COLO829 (cell line): Measurements from ENCODE around the gene NDUFS4.
"Not testable (repeated sequence)": the region's sequence is repeated elsewhere in the genome, so short reads cannot be mapped to it uniquely, and the experiment has no call there.

Source experiments
- DNase-seq: peaks from one replicate; pipeline ENCODE4 v3.0.0; 2012; ENCODE audit warnings: low spot score

NDUFS4 gene

GRCh38 chr5:53560506-53561191, at the start of gene NDUFS4:
Gene NDUFS4 (plus strand): TSS chr5:53560639. CDS start chr5:53560663, 24 bp downstream.
- peak; percentile 64 for DNase-seq

- DNase-seq: no peak
Observed at GRCh38 chr5:53512539-53512938, 47.9 kb upstream of the NDUFS4 start.

- DNase-seq: no peak
Observed at GRCh38 chr5:53515988-53516387, 44.5 kb upstream of the NDUFS4 start.

GRCh38 chr5:53520813-53521212, 39.6 kb upstream of the NDUFS4 start:
- no peak for DNase-seq

GRCh38 chr5:53537711-53538110, 22.7 kb upstream of the NDUFS4 start:
- DNase-seq: no peak

GRCh38 chr5:53540739-53541138, 19.7 kb upstream of the NDUFS4 start:
- DNase-seq: not testable (repeated sequence)

GRCh38 chr5:53541859-53542258, 18.6 kb upstream of the NDUFS4 start:
- no peak for DNase-seq

GRCh38 chr5:53542926-53543325, 17.5 kb upstream of the NDUFS4 start:
- no peak for DNase-seq

GRCh38 chr5:53543401-53543800, 17.0 kb upstream of the NDUFS4 start:
- no peak for DNase-seq

- DNase-seq: no peak
Observed at GRCh38 chr5:53545744-53546143, 14.7 kb upstream of the NDUFS4 start.

GRCh38 chr5:53547226-53547625, 13.2 kb upstream of the NDUFS4 start:
- DNase-seq: no peak

GRCh38 chr5:53548501-53548900, 11.9 kb upstream of the NDUFS4 start:
- DNase-seq: not testable (repeated sequence)

- no peak for DNase-seq
Observed at GRCh38 chr5:53549792-53550191, 10.6 kb upstream of the NDUFS4 start.

- DNase-seq: no peak
Observed at GRCh38 chr5:53552561-53552960, 7.9 kb upstream of the NDUFS4 start.

GRCh38 chr5:53554444-53554843, 6.0 kb upstream of the NDUFS4 start:
- no peak for DNase-seq

- no peak for DNase-seq
Observed at GRCh38 chr5:53555160-53555559, 5.3 kb upstream of the NDUFS4 start.

GRCh38 chr5:53556001-53556400, 4.4 kb upstream of the NDUFS4 start:
- no peak for DNase-seq

GRCh38 chr5:53557386-53557785, 3.1 kb upstream of the NDUFS4 start:
- no peak for DNase-seq

- no peak for DNase-seq
Observed at GRCh38 chr5:53558966-53559365, 1.5 kb upstream of the NDUFS4 start.

- no peak for DNase-seq
Observed at GRCh38 chr5:53560028-53560427, 411 bp upstream of the NDUFS4 start.

- DNase-seq: no peak
Observed at GRCh38 chr5:53568401-53568800, 8.0 kb downstream of the NDUFS4 start.

- no peak for DNase-seq
Observed at GRCh38 chr5:53568871-53569270, 8.4 kb downstream of the NDUFS4 start.

GRCh38 chr5:53569453-53569852, 9.0 kb downstream of the NDUFS4 start:
- no peak for DNase-seq

- DNase-seq: no peak
Observed at GRCh38 chr5:53571403-53571802, 11.0 kb downstream of the NDUFS4 start.
